Smooth muscle cell (in vitro differentiated cells): Measurements from ENCODE around the gene PSMD3. TPM values are rescaled to one million over a fixed set of nuclear protein-coding genes. Genes with fewer than 3 reads are reported as not detected.

Experiments
- DNase-seq: peaks from one replicate; lab custom pipeline; 2025; ENCODE audit not compliant: unreplicated experiment; lab: John Stamatoyannopoulos, UW
- H2AFZ ChIP-seq: fragments of 200-600 bp; sonication (generic); 2 replicates; pipeline ENCODE4 v1.6.0; 2016; ENCODE audit warnings: antibody characterized with exemption, low read depth, mild to moderate bottlenecking
- H3F3A ChIP-seq: fragments of 200-600 bp; sonication (generic); 2 replicates; pipeline ENCODE4 v1.6.0; 2017; ENCODE audit warnings: antibody characterized with exemption, low read depth
- H3K27ac ChIP-seq: fragments of 200-600 bp; sonication (generic); 2 replicates; pipeline ENCODE4 v1.5.1; 2016; ENCODE audit warnings: low read depth, mild to moderate bottlenecking
- H3K27me3 ChIP-seq: fragments of 200-600 bp; sonication (generic); 2 replicates; pipeline ENCODE4 v1.6.1; 2016; ENCODE audit warnings: low read depth, mild to moderate bottlenecking
- H3K36me3 ChIP-seq: fragments of 200-600 bp; sonication (generic); 2 replicates; pipeline ENCODE4 v1.5.1; 2016; ENCODE audit warnings: low read depth
- H3K4me1 ChIP-seq: fragments of 200-600 bp; sonication (generic); 2 replicates; pipeline ENCODE4 v1.5.1; 2016; ENCODE audit warnings: low read depth
- H3K4me2 ChIP-seq: fragments of 200-600 bp; sonication (generic); 2 replicates; pipeline ENCODE4 v1.6.0; 2016; ENCODE audit warnings: mild to moderate bottlenecking
- H3K4me3 ChIP-seq: fragments of 200-600 bp; sonication (generic); 2 replicates; pipeline ENCODE4 v1.5.1; 2016; ENCODE audit warnings: mild to moderate bottlenecking
- H3K79me2 ChIP-seq: fragments of 200-600 bp; sonication (generic); 2 replicates; pipeline ENCODE4 v1.6.0; 2016; ENCODE audit warnings: low read depth, mild to moderate bottlenecking
- H3K9ac ChIP-seq: fragments of 200-600 bp; sonication (generic); 2 replicates; pipeline ENCODE4 v1.6.0; 2016; ENCODE audit warnings: low read depth
- H3K9me3 ChIP-seq: fragments of 200-600 bp; sonication (generic); replicated peaks from 2 replicates; pipeline ENCODE4 v1.5.1; 2016; ENCODE audit warnings: low read depth
- H4K20me1 ChIP-seq: fragments of 200-600 bp; sonication (generic); 2 replicates; pipeline ENCODE4 v1.6.0; 2016; ENCODE audit warnings: low read depth
- CTCF ChIP-seq: fragments of 200-600 bp; sonication (generic); IDR thresholded peaks from 2 replicates; pipeline ENCODE4 v1.5.1; 2017; ENCODE audit warnings: borderline replicate concordance, mild to moderate bottlenecking, antibody characterized with exemption; ENCODE audit not compliant: insufficient read depth, poor library complexity, severe bottlenecking
- WGBS: methylation state at CpG from one replicate; pipeline ENCODE4 v1.1.7; 2016; ENCODE audit warnings: low lambda C conversion rate; 5-methylcytosine and 5-hydroxymethylcytosine counted together
- polyA plus RNA-seq: library from polyadenylated mRNA; unstranded; fragments of >200 nt; fragmentation: Nextera tagmentation; extraction: Ambion mirVana; gene quantifications from 2 replicates; pipeline ENCODE4 v1.2.1, GENCODE V29; 2016
- total RNA-seq: library from RNA; depleted of rRNA; stranded (reverse); fragments of >200 nt; gene quantifications from 2 replicates; pipeline ENCODE4 v1.2.3, GENCODE V29; 2014

Gene PSMD3
- total and polyA plus RNA-seq, 2 experiments from 2014 or later, result 83.8 to 110 TPM

DNA sequence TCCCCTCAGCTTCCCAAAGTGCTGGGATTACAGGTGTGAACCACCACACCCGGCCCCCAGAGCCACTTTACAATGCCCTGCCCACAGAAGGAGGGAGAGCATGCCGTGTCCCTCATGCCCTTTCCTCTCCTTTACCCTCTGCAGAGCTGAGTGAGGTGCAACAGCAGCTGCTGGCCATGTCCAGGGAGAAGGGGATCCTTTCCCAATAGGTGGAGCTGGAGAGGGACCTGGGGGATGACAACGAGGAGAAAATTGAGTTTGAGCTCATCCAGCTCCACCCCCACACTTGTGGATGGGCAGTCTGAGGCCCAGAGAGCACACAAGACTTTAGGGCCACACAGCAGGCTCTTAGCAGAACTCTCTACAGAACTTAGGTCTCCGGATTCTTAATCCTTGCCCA lies 25.7 kb upstream of the PSMD3 start:
- WGBS, result 46% methylated on average over 4 of the region's 4 CpGs
- H3K4me1 ChIP-seq, result no peaks in the 10 kb centered on the region
- H3K27me3 ChIP-seq, result no peaks in the 10 kb centered on the region
- H3K4me2 ChIP-seq, result no peak overlapping the region
- H4K20me1 ChIP-seq, result no peaks in the 10 kb centered on the region
- H3F3A ChIP-seq, result no peaks in the 10 kb centered on the region
- no peak overlapping the region for H3K9ac ChIP-seq
- H3K79me2 ChIP-seq, result no peaks in the 10 kb centered on the region
- no peak overlapping the region for H3K27ac ChIP-seq
- TF ChIP-seq CTCF, result no peak
- H2AFZ ChIP-seq, result no peak overlapping the region
- no peak for DNase-seq
- no peaks in the 10 kb centered on the region for H3K9me3 ChIP-seq
- H3K36me3 ChIP-seq, result no peaks in the 10 kb centered on the region
- H3K4me3 ChIP-seq, result no peak overlapping the region

DNA sequence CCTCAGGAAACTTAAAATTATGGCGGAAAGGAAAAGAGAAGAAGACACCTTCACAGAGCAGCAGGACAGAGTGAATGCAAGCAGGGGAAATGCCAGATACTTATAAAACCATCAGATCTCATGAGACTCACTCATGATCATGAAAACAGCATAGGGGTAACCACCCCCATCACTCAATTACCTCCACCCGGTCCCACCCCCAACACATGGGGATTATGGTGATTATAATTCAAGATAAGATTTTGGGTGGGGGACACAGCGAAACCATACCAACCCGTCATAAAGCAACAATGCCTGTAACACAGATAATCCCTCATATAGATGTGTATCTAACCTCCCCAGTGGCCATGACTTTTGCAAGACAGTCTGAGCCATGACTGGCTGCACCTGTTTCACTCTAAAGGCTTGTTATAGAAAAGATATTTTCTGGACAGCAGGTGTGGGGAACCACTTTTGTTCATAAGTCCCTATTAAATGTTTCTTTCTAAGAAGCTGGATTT lies 24.8 kb upstream of the PSMD3 start:
- Histone ChIP-seq H3K4me1 (no peaks in the 10 kb centered on the region), H3K79me2 (no peaks in the 10 kb centered on the region), H3K9ac (no peak overlapping the region), H3K27ac (no peak overlapping the region), H2AFZ (no peak overlapping the region), H3K27me3 (no peaks in the 10 kb centered on the region), H3F3A (no peaks in the 10 kb centered on the region), H3K36me3 (no peaks in the 10 kb centered on the region), H3K4me3 (no peak overlapping the region), H4K20me1 (no peaks in the 10 kb centered on the region), H3K4me2 (no peak overlapping the region), H3K9me3 (no peaks in the 10 kb centered on the region)
- no peak for DNase-seq
- WGBS, result 68% methylated on average over 4 of the region's 4 CpGs
- no peak for TF ChIP-seq CTCF

DNA sequence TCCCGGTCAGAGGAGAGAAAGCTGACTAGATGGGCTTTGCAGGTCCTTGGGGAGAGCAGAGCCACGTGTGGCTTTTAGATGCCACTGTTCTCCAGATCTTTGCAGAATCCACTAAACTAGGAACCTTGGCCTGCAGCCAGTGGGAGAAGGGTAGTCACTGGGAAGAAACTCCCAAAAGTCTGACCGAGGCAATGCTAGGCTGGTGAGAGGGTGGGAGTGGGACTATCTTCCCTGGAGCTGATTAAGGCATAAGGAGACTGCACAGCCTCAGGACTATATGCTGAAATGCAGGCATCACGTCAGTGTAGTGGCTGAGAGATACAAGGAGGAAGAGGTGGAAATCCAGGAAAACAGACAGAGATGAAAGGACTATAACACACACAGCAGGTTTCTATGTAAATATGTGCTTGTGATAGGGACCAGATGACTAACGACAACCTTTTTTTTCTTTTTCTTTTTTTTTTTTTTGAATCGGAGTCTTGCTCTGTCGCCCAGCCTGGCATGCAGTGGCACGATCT lies 20.0 kb upstream of the PSMD3 start:
- Histone ChIP-seq H3K9ac (no peak overlapping the region), H4K20me1 (no peaks in the 10 kb centered on the region), H3K9me3 (no peaks in the 10 kb centered on the region), H3K27me3 (no peaks in the 10 kb centered on the region), H3K4me3 (no peak overlapping the region), H3K4me1 (no peaks in the 10 kb centered on the region), H3K79me2 (no peaks in the 10 kb centered on the region), H2AFZ (no peak overlapping the region), H3F3A (no peaks in the 10 kb centered on the region), H3K27ac (no peak overlapping the region), H3K36me3 (no peaks in the 10 kb centered on the region), H3K4me2 (no peak overlapping the region)
- TF ChIP-seq CTCF, result no peak
- 64% methylated on average over 7 of the region's 8 CpGs for WGBS
- no peak for DNase-seq

DNA sequence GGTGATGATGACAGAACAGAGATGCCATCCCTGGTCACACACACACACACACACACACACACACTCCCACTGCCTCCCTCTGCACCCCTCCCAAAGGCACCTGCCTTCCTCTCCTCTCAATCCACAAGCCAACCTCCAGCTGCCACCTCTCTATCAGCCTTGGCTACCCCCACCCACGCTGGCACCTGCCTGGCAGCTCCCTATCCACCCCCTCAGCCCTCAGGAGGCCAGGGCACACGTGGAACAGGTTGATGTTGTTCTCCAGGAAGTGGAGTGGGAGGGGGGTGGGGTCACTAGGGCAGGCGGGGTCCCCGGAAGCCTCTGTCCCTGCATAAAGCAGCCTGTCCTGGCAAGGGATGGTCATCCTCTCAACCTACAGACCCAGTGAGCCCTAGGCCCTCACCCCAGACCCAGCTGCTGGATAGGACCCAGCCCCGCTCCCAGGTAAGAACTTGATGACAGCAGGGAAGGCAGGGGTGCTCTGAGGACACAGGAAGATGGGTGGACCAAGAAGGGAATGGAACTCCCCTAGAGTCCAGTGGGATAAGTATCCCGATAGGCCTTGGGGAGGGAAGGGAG lies 17.9 kb upstream of the PSMD3 start, which contains the start of gene GSDMA:
Gene GSDMA, plus strand, starts transcription at position 363 of the 579 bp plus-strand sequence. CDS start 2,684 bp downstream, outside the sequence.
- no peaks in the 10 kb centered on the region for H3F3A ChIP-seq
- 80% methylated on average over 6 of the region's 6 CpGs for WGBS
- H3K27me3 ChIP-seq, result no peaks in the 10 kb centered on the region
- no peak within 1 kb of the TSS for H2AFZ ChIP-seq
- no peak within 1 kb of the TSS for H3K4me2 ChIP-seq
- no peaks in the 10 kb centered on the region for H4K20me1 ChIP-seq
- DNase-seq, result no peak
- no peak within 1 kb of the TSS for H3K4me3 ChIP-seq
- no peaks in the 10 kb centered on the region for H3K79me2 ChIP-seq
- no peak within 1 kb of the TSS for H3K9ac ChIP-seq
- no peaks in the 10 kb centered on the region for H3K4me1 ChIP-seq
- no peaks in the 10 kb centered on the region for H3K9me3 ChIP-seq
- no peaks in the 10 kb centered on the region for H3K36me3 ChIP-seq
- TF ChIP-seq CTCF, result no peak
- H3K27ac ChIP-seq, result no peak within 1 kb of the TSS
